RWPE1 (cell line): ENCODE data around the gene POFUT2.
A peak's percentile ranks its signal among the peaks of the same experiment; 100 is the strongest.

Experiments used
- CTCF ChIA-PET: fragments of 350-600 bp; sonication (Branson Sonifier 250); formaldehyde crosslinking; extraction: SDS; loops from one replicate; lab custom pipeline; 2021; lab: Yijun Ruan, JAX
- POLR2A ChIA-PET: fragments of 400-600 bp; formaldehyde crosslinking; extraction: SDS; loops from one replicate; lab custom pipeline; 2020; ENCODE audit warnings: antibody characterized with exemption; ENCODE audit not compliant: low non-redundant PET; lab: Yijun Ruan, JAX
- DNase-seq: peaks from one replicate; pipeline ENCODE4 v3.0.0; 2012; ENCODE audit warnings: low spot score
- H3K27ac ChIP-seq: fragments of 450-650 bp; 2 replicates; pipeline ENCODE4 v1.5.1; 2017
- TF ChIP-seq, protein P1 (sequence below): fragments of 450-650 bp; conservative IDR thresholded peaks from 2 replicates; pipeline ENCODE4 v1.5.1; 2017; ENCODE audit warnings: low read depth, mild to moderate bottlenecking

The POFUT2 gene

DNA sequence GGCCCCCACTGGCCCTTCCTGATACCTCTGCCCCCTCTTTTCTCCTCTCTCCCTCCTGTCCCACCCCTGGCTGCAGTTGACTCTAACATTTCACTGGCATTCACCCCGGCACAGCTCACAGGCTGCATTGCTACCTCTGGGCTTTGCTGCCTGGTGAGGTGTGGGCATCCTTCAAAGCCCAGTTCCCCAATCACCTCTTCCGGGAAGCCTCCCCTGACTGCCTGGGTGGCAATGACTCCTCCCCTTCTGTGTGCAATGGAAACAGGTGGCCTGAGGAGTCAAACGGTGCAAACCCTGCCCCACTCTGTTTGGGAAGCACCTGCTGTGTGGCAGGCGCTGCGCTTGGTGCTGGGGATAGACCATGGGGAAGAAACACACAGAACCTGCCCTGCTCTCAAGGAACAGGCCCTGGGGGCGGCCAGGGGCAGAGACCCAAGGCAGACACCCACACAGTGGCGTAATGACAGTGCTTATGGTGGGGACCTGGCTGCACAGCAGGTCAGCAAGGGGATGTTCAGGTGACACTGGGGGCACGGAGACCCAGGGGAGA lies 39.3 kb upstream of the POFUT2 start:
- TF ChIP-seq, protein P1, sequence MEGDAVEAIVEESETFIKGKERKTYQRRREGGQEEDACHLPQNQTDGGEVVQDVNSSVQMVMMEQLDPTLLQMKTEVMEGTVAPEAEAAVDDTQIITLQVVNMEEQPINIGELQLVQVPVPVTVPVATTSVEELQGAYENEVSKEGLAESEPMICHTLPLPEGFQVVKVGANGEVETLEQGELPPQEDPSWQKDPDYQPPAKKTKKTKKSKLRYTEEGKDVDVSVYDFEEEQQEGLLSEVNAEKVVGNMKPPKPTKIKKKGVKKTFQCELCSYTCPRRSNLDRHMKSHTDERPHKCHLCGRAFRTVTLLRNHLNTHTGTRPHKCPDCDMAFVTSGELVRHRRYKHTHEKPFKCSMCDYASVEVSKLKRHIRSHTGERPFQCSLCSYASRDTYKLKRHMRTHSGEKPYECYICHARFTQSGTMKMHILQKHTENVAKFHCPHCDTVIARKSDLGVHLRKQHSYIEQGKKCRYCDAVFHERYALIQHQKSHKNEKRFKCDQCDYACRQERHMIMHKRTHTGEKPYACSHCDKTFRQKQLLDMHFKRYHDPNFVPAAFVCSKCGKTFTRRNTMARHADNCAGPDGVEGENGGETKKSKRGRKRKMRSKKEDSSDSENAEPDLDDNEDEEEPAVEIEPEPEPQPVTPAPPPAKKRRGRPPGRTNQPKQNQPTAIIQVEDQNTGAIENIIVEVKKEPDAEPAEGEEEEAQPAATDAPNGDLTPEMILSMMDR = no peak
- ChIA-PET CTCF (interaction anchor here (0.5 kb wide), 1 partner anchor 16 kb away, joined by 4 read pairs; no protein-coding TSS in a partner anchor), POLR2A (no interaction called here)
- DNase-seq = no peak
- H3K27ac ChIP-seq = peak overlapping the region; percentile 52

DNA sequence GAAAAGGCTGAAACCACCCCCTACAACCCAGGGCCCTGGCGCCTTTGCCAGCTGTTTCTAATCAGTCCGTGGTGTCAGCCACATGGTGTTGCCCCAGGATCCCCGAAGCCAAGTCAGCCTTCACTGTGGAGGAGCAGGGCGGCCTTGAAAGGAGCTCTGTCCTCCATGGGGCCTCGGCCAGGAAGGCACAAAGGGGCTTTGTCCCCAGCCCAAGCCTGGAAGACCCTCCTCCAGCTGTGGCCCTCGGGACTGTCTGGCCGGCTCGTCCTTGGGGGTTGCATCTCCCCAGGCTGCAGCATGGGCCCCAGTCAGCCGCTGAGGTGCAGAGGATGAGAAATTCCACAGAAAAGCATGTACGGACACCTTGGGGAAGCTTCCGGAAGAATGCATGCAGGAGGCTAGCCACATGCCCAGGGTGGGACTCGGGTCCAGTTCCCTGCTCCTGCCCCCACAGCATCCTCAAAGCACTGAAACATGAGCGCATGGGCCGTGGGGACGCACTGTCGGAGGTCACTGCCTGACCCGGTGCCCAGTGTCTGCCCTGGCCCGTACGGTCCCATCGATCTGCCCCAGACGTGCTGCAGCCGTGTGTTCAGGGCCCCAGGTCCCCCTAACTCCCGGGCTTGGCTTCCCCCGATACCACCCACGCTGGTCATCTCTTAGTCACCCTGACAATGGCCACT lies 38.6 kb upstream of the POFUT2 start:
- TF ChIP-seq, protein P1 = no peak
- peak overlapping the region; percentile 52 for H3K27ac ChIP-seq
- POLR2A ChIA-PET = no interaction called here
- CTCF ChIA-PET = no interaction called here
- DNase-seq = no peak

GRCh38 chr21:45325206-45326168 lies 37.8 kb upstream of the POFUT2 start:
- H3K27ac ChIP-seq = peak overlapping the region; percentile 18; the same call in 1 of the 2 replicates
- no peak for DNase-seq
- ChIA-PET CTCF (no interaction called here), POLR2A (no interaction called here)
- TF ChIP-seq, protein P1 = no peak

- DNase-seq = no peak
- peak overlapping the region; percentile 8; the same call in 1 of the 2 replicates for H3K27ac ChIP-seq
- TF ChIP-seq, protein P1 = no peak
- POLR2A ChIA-PET = no interaction called here
- CTCF ChIA-PET = no interaction called here
These were observed 37.0 kb upstream of the POFUT2 start for GRCh38 chr21:45324489-45325205.

DNA sequence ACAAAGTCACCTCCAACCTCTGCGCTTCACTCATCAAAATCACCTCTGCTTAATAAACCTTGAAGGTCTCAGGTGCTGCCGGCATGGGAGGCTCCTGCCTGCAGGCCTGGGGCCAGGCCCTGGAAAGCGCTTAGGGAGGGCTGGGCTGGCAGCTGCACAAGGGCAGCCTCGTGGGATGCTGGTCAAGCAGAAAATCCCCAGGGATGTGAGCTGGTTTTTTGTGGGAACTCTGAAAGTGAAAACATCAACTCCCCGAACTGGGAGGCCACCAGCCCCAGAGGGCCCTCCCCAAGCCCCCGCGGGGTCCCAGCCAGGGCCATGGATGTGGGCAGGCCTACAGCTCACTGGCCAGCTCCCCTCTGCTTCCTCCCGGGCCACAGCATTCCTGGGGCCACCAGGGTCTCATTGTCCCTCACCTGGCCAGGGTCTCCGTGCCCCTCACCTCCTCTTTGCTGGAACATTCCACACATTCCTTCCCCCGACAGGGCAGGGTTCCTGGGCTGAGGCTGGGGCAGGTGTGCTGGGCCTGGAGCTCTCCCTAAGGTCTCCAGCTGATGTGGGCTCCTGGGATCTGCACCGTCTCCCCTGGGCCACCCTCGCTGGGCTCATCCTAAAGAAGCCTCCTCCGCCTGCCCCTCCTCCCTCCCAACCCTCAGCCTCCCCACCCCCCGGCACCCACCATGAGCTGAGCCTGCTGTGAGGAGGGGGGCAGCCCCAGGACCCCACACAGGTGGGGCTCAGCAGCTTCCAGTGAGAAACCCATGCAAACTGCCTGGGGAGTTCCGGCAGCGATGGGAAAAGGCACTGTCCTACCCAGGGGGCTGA lies 36.0 kb upstream of the POFUT2 start:
- TF ChIP-seq, protein P1 = no peak
- DNase-seq = no peak
- no peak overlapping the region for H3K27ac ChIP-seq
- CTCF ChIA-PET = no interaction called here
- POLR2A ChIA-PET = no interaction called here
